CMK (cell line): ENCODE results near the gene ZBTB7C.
"Not testable (repeated sequence)": the region's sequence is repeated elsewhere in the genome, so short reads cannot be mapped to it uniquely, and the experiment has no call there.

Experiments used
- DNase-seq: peaks from one replicate; pipeline ENCODE4 v3.0.0-alpha.2; 2010; ENCODE audit warnings: low read depth

ZBTB7C gene

GRCh38 chr18:48296581-48296980 lies 112.6 kb downstream of the ZBTB7C start:
- no peak for DNase-seq

- no peak for DNase-seq
Measured at GRCh38 chr18:48295586-48296311, 113.4 kb downstream of the ZBTB7C start.

GRCh38 chr18:48294899-48295585 lies 114.1 kb downstream of the ZBTB7C start:
- no peak for DNase-seq

GRCh38 chr18:48293954-48294898 lies 115.0 kb downstream of the ZBTB7C start:
- peak; percentile 41 for DNase-seq

- peak; percentile 55 for DNase-seq
Measured at GRCh38 chr18:48292782-48293424, 116.3 kb downstream of the ZBTB7C start.

GRCh38 chr18:48292229-48292628 lies 117.0 kb downstream of the ZBTB7C start:
- DNase-seq = peak; percentile 37

GRCh38 chr18:48290162-48290926 lies 118.8 kb downstream of the ZBTB7C start:
- no peak for DNase-seq

GRCh38 chr18:48284743-48285142 lies 124.4 kb downstream of the ZBTB7C start:
- DNase-seq = no peak

- not testable (repeated sequence) for DNase-seq
Measured at GRCh38 chr18:48284011-48284410, 125.2 kb downstream of the ZBTB7C start.

GRCh38 chr18:48281460-48281859 lies 127.7 kb downstream of the ZBTB7C start:
- DNase-seq = not testable (repeated sequence)

GRCh38 chr18:48279312-48279711 lies 129.9 kb downstream of the ZBTB7C start:
- DNase-seq = no peak

GRCh38 chr18:48278081-48278480 lies 131.1 kb downstream of the ZBTB7C start:
- DNase-seq = no peak

GRCh38 chr18:48274301-48274700 lies 134.9 kb downstream of the ZBTB7C start:
- DNase-seq = no peak

GRCh38 chr18:48270929-48271328 lies 138.3 kb downstream of the ZBTB7C start:
- no peak for DNase-seq

- DNase-seq = no peak
Measured at GRCh38 chr18:48265328-48265727, 143.9 kb downstream of the ZBTB7C start.

GRCh38 chr18:48263914-48264902 lies 145.0 kb downstream of the ZBTB7C start:
- no peak for DNase-seq

GRCh38 chr18:48263192-48263853 lies 145.9 kb downstream of the ZBTB7C start:
- no peak for DNase-seq

- no peak for DNase-seq
Measured at GRCh38 chr18:48260237-48260636, 148.9 kb downstream of the ZBTB7C start.

- DNase-seq = no peak
Measured at GRCh38 chr18:48256848-48257247, 152.3 kb downstream of the ZBTB7C start.
